ENCODE results near the gene SARM1.

SARM1 gene

GRCh38 chr17:28367641-28368305 is 3.7 kb upstream of the SARM1 start:
- in situ Hi-C loops (cut with HindIII; ENCODE audit: low sequenced_read_pairs): no loop called here

DNA sequence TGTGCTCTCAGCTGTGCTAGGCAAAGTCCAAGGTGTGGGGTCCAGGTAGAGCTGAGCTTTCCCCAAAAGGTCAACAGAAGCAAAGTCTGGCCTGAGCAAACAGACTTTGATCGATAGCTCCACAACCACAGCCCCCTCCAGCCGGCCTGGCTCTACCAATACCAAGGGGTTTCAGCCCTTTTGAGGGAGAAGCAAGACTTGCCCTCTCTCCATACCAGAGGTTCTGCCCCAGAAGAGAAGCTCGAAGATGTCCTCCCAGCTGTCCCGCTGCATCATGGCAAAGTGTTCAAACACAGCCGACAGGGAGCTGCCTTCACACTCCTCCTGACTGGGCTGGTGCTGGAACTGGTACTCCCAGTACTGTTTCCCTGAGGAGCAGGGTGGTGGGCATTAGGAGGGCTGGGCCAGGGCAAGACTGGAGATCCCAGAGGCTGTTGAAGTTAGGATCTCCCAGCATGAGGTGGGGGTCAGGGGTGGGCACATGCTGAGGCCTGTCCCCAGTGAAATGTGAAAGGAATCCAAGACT is 3.1 kb upstream of the SARM1 start:
- in situ Hi-C loops (cut with HindIII; ENCODE audit: low sequenced_read_pairs): no loop called here

- in situ Hi-C loops (cut with HindIII; ENCODE audit: low sequenced_read_pairs): no loop called here
Observed at GRCh38 chr17:28368915-28369683, 2.4 kb upstream of the SARM1 start.

DNA sequence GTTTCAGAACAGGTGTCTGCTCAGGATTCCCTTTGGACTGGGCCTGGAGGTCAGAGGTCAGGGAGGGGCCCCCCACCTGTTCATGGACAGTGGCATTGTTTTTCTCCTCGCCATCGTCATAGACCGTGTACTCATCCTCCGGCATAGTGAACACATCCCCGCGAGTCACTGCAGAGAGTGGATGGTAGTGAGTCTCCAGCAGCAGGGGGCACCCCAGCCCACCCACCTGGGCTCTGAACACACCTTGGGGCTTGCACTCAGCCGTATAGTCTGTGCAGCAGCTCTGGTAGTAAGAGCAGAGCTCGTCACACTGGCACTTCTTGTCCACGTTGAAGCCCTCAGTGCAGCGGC is 1.8 kb upstream of the SARM1 start:
- in situ Hi-C loops (cut with HindIII; ENCODE audit: low sequenced_read_pairs): no loop called here

DNA sequence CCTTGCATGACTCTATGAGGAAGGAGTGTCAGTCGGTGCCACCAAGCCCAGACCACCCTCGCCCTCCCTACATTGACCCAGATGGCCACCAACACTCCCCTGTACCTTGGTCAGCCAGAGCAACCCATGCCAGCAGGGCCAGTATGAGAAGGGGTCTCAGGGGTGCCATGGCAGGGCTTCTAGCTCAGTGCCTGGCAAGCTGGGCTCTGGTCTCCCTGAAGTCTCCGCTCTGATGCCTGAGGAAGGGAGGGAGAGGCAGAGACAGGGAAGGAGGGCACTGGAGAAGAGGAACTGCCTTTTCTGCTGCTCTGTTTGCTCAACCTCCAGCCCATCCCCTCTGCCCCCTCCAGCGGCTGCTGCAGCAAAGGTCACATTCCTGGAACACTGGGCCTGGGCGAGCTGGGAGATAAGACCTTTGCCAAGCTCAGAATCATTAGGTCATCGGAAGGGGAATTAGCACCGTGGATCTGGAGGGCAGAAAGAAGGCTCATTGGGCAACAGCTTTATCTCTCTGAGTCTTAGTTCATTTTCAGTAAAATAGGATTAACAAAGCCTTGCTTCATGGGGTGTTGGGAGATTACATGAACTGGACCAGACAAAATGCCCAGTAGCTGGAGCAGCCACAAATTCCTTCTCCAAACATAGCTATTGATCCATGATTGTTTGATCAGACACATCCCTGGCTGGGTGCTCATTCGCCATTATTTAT is 1.3 kb upstream of the SARM1 start, which contains the start of gene VTN:
TSS of gene VTN (minus strand) at position 273 of the 709 bp plus-strand sequence. CDS start at position 169, 104 bp downstream.
- in situ Hi-C loops (cut with HindIII; ENCODE audit: low sequenced_read_pairs): no loop called here

DNA sequence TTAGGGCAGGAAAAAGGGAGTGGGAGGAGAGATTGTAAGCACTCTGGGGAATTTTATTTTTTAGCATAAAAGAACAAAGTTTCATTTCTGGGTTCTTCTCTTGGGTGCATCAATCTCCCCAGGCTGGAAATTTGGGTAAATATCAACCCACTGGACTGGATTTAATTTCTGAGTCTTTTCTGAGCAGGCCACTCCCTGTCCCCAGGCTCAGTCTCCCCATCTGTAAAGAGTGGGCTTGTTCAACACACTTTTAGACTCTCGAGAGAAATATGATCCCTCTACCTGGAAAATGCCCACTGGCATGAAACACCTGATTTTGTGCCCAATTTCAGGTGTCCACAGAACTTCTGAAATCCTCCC is 770 bp upstream of the SARM1 start:
- in situ Hi-C loops (cut with HindIII; ENCODE audit: low sequenced_read_pairs): no loop called here

DNA sequence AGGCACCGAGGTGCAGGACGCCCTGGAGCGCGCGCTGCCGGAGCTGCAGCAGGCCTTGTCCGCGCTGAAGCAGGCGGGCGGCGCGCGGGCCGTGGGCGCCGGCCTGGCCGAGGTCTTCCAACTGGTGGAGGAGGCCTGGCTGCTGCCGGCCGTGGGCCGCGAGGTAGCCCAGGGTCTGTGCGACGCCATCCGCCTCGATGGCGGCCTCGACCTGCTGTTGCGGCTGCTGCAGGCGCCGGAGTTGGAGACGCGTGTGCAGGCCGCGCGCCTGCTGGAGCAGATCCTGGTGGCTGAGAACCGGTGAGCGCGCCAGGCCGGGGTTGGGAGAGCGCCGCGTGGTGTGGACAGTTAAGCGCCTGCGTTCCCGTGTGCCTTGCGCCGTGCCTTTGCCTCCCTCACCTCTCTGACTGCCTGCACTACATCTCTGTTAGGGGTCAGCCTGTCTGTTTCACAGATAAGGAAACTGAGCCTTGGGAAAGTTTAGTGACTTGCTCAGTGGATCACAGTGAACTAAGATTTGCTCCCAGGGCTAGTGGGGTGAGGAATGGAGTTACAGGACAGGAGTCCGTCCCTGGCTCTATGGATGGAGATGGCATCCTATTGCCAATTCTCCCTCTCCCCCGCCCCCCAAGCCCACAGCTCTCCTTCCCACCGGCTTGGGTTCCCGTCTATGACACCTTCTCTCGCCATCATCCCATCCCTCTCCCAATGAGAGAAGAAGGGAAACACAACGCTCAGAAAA is 880 bp downstream of the SARM1 start:
- in situ Hi-C loops (cut with HindIII; ENCODE audit: low sequenced_read_pairs): no loop called here

GRCh38 chr17:28372945-28373274 is 1.4 kb downstream of the SARM1 start:
- in situ Hi-C loops (cut with HindIII; ENCODE audit: low sequenced_read_pairs): no loop called here

DNA sequence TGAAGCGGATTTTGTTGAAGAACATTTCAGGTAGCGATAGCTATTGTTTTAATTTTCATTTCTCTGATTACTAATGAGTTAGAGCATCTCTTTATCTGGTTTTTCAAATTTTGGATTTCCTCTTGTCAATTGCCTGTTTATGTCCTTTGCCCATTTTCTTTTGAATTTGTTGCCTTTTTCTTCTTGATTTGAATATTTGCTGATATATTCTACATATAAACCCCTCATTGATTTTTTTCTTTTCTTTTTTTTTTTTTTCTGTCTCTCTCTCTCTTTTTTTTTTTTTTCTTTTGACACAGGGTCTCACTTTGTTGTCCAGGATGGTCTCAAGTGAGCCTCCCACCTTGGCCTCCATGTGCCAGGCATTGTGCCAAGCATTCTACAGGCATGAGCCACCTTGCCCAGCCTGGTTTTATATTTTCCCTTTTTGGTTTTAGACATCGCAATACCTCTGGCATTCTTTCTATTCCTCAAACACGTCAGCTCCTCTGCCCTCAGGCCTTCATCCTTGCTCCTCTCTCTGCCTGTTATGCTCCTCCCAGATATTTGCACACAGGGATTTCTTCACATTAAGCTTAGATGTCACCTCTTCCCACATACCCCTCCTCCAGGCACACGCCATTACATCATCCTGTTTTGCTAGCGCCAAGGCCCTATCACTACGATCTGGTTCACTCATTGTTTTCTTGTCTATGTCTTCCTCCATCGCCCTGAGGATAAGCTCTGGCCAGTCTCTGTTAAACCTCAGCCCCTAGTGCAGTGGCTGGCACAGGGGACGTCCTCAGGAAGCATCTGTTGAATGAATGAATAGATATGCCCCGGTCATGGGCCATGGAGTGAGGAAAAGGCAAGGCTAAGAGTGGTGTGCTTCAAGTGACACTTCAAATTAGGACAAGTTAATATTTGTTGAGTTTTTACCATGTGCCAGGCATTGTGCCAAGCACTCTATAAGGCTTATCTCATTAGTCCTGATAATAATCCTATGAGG is 8.6 kb downstream of the SARM1 start:
- in situ Hi-C loops (cut with HindIII; ENCODE audit: low sequenced_read_pairs): no loop called here

- in situ Hi-C loops (cut with HindIII; ENCODE audit: low sequenced_read_pairs): no loop called here
Observed at GRCh38 chr17:28381141-28381825, 9.8 kb downstream of the SARM1 start.

- in situ Hi-C loops (cut with HindIII; ENCODE audit: low sequenced_read_pairs): no loop called here
Observed at GRCh38 chr17:28384281-28385036, 13.0 kb downstream of the SARM1 start.

DNA sequence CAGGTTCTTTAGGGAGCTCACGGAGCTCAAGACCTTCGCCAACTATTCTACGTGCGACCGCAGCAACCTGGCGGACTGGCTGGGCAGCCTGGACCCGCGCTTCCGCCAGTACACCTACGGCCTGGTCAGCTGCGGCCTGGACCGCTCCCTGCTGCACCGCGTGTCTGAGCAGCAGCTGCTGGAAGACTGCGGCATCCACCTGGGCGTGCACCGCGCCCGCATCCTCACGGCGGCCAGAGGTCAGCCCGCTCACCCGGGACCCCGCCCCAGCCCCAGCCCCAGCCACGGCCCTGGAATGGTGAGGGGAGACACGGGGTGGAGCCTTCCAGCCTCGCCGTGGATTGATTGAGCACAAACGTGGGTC is 13.5 kb downstream of the SARM1 start:
- in situ Hi-C loops (cut with HindIII; ENCODE audit: low sequenced_read_pairs): no loop called here

GRCh38 chr17:28385406-28385805 is 13.9 kb downstream of the SARM1 start:
- in situ Hi-C loops (cut with HindIII; ENCODE audit: low sequenced_read_pairs): no loop called here

GRCh38 chr17:28386391-28386790 is 14.9 kb downstream of the SARM1 start:
- in situ Hi-C loops (cut with HindIII; ENCODE audit: low sequenced_read_pairs): no loop called here

DNA sequence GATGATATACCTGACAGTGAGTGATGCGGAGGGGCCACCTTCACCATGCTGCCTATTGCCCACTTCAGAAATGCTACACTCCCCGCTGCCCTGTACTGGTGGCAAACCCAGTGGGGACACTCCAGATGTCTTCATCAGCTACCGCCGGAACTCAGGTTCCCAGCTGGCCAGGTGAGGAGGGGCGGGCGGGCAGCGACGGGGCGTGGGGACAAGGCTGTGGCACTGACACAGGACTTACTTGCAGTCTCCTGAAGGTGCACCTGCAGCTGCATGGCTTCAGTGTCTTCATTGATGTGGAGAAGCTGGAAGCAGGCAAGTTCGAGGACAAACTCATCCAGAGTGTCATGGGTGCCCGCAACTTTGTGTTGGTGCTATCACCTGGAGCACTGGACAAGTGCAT is 16.6 kb downstream of the SARM1 start:
- in situ Hi-C loops (cut with HindIII; ENCODE audit: low sequenced_read_pairs): no loop called here

GRCh38 chr17:28390141-28390540 is 18.6 kb downstream of the SARM1 start:
- in situ Hi-C loops (cut with HindIII; ENCODE audit: low sequenced_read_pairs): no loop called here

DNA sequence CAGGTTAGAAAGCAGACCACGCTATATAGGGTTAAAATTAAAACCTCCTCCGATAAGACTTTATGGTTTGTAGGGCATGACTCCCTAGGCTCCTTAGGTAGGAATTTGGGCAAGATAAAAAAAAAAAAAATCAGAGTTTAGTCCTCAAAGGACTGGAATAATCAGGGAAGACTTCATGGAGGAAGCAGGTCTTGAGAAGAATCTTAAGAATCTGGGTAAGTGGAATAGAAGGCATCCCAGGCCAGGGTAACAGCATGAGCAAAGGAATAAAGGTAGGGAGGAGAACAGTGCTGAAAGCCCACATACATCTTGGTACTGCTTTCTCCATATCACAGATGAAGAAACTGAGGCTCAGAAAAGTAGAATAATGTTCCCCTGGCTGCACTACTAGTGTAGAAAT is 19.1 kb downstream of the SARM1 start:
- in situ Hi-C loops (cut with HindIII; ENCODE audit: low sequenced_read_pairs): no loop called here

GRCh38 chr17:28390984-28391383 is 19.5 kb downstream of the SARM1 start:
- in situ Hi-C loops (cut with HindIII; ENCODE audit: low sequenced_read_pairs): no loop called here

- in situ Hi-C loops (cut with HindIII; ENCODE audit: low sequenced_read_pairs): no loop called here
Observed at GRCh38 chr17:28391401-28391800, 19.9 kb downstream of the SARM1 start.
